Astrocyte (in vitro differentiated cells and primary cell): ENCODE measurements around the gene TKT. TPM values are rescaled to one million over a fixed set of nuclear protein-coding genes. Genes with fewer than 3 reads are reported as not detected.

ENCODE experiments used
- DNase-seq: peaks from one replicate; pipeline ENCODE4 v3.0.0-alpha.2; 2010; ENCODE audit warnings: low read depth
- FAIRE-seq: peaks from 2 replicates; lab custom pipeline; 2011; peaks lifted over from hg19 to GRCh38; lab: Jason Lieb, UNC
- H2AFZ ChIP-seq: 2 replicates; pipeline ENCODE4 v1.6.0; 2012; ENCODE audit warnings: low read depth, low read length, inconsistent platforms
- H3K27ac ChIP-seq: 2 replicates; pipeline ENCODE4 v1.5.1; 2011; ENCODE audit warnings: low read depth, low read length, inconsistent platforms
- H3K27me3 ChIP-seq: 2 replicates; pipeline ENCODE4 v1.6.0; 2011; ENCODE audit warnings: low read length, inconsistent platforms; ENCODE audit not compliant: insufficient read depth
- H3K36me3 ChIP-seq: 2 replicates; pipeline ENCODE4 v1.5.1; 2011; ENCODE audit warnings: low read length, inconsistent platforms; ENCODE audit not compliant: insufficient read depth
- H3K4me1 ChIP-seq: 2 replicates; pipeline ENCODE4 v1.5.1; 2011; ENCODE audit warnings: low read length, inconsistent platforms; ENCODE audit not compliant: insufficient read depth
- H3K4me2 ChIP-seq: 2 replicates; pipeline ENCODE4 v1.6.0; 2012; ENCODE audit warnings: low read length, inconsistent platforms
- H3K4me3 ChIP-seq: 2 replicates; pipeline ENCODE4 v1.5.1; 2011; ENCODE audit warnings: low read depth, mild to moderate bottlenecking, low read length, inconsistent platforms; ENCODE audit not compliant: insufficient read depth
- H3K79me2 ChIP-seq: 2 replicates; pipeline ENCODE4 v1.6.0; 2012; ENCODE audit warnings: mild to moderate bottlenecking, low read length, inconsistent platforms; ENCODE audit not compliant: insufficient read depth
- H3K9ac ChIP-seq: 2 replicates; pipeline ENCODE4 v1.6.0; 2012; ENCODE audit warnings: mild to moderate bottlenecking, low read length, inconsistent platforms
- H3K9me3 ChIP-seq: 2 replicates; pipeline ENCODE4 v1.5.1; 2012; ENCODE audit warnings: low read depth, mild to moderate bottlenecking, low read length, inconsistent platforms; ENCODE audit not compliant: insufficient read depth
- H4K20me1 ChIP-seq: 2 replicates; pipeline ENCODE4 v1.6.0; 2012; ENCODE audit warnings: low read length, inconsistent platforms; ENCODE audit not compliant: insufficient read depth
- H3K27ac Mint-ChIP-seq: one replicate; pipeline ENCODE4 v1.8.0; 2021; ENCODE audit warnings: mild to moderate bottlenecking, mixed read lengths; ENCODE audit not compliant: unreplicated experiment
- H3K27me3 Mint-ChIP-seq: one replicate; pipeline ENCODE4 v1.8.0; 2021; ENCODE audit warnings: low read depth, mixed read lengths; ENCODE audit not compliant: unreplicated experiment
- H3K36me3 Mint-ChIP-seq: one replicate; pipeline ENCODE4 v1.8.0; 2021; ENCODE audit warnings: low read depth, mixed read lengths; ENCODE audit not compliant: unreplicated experiment
- H3K4me1 Mint-ChIP-seq: one replicate; pipeline ENCODE4 v1.8.0; 2021; ENCODE audit warnings: low read depth, mixed read lengths; ENCODE audit not compliant: unreplicated experiment
- H3K4me3 Mint-ChIP-seq: one replicate; pipeline ENCODE4 v1.8.0; 2021; ENCODE audit warnings: mild to moderate bottlenecking, moderate library complexity, mixed read lengths; ENCODE audit not compliant: unreplicated experiment
- H3K9me3 Mint-ChIP-seq: one replicate; pipeline ENCODE4 v1.8.0; 2021; ENCODE audit warnings: mild to moderate bottlenecking, mixed read lengths; ENCODE audit not compliant: unreplicated experiment
- CTCF ChIP-seq: IDR thresholded peaks from 2 replicates; pipeline ENCODE4 v1.5.1; 2011; ENCODE audit warnings: low read depth, mild to moderate bottlenecking, inconsistent platforms, low read length, moderate library complexity; ENCODE audit not compliant: insufficient read depth
- EZH2 ChIP-seq: IDR thresholded peaks from 2 replicates; pipeline ENCODE4 v1.6.1; 2012; ENCODE audit warnings: mild to moderate bottlenecking, low read length, inconsistent platforms; ENCODE audit not compliant: insufficient read depth
- total RNA-seq: library from RNA; stranded (reverse); gene quantifications from 2 replicates; pipeline ENCODE4 v1.2.1, GENCODE V29; 2021

The TKT gene
- total RNA-seq, 1 donor from 2014 or later = 318 TPM

GRCh38 chr3:53202331-53203015 lies 53.3 kb downstream of the TKT start:
- Mint-ChIP-seq H3K36me3 (peaks cover 5% of the 10 kb centered on the region), H3K4me3 (no peak overlapping the region), H3K27me3 (peaks cover 16% of the 10 kb centered on the region), H3K4me1 (peaks cover 2% of the 10 kb centered on the region), H3K27ac (no peak overlapping the region), H3K9me3 (no peaks in the 10 kb centered on the region)
- H3K4me3 ChIP-seq = no peak overlapping the region
- H2AFZ ChIP-seq = no peak overlapping the region
- no peaks in the 10 kb centered on the region for H3K9me3 ChIP-seq
- TF ChIP-seq CTCF = no peak
- TF ChIP-seq EZH2 = no peak
- FAIRE-seq = no peak
- no peaks in the 10 kb centered on the region for H3K27me3 ChIP-seq
- H3K79me2 ChIP-seq = no peaks in the 10 kb centered on the region
- no peak for DNase-seq
- no peaks in the 10 kb centered on the region for H3K36me3 ChIP-seq
- H4K20me1 ChIP-seq = no peaks in the 10 kb centered on the region
- H3K4me2 ChIP-seq = no peak overlapping the region
- no peaks in the 10 kb centered on the region for H3K4me1 ChIP-seq
- H3K9ac ChIP-seq = no peak overlapping the region
- H3K27ac ChIP-seq = no peak overlapping the region

GRCh38 chr3:53200501-53201498 lies 55.0 kb downstream of the TKT start:
- Histone ChIP-seq H3K79me2 (no peaks in the 10 kb centered on the region), H3K27me3 (no peaks in the 10 kb centered on the region), H3K4me2 (no peak overlapping the region), H3K4me1 (peaks cover 9% of the 10 kb centered on the region), H3K9ac (no peak overlapping the region), H4K20me1 (no peaks in the 10 kb centered on the region), H3K4me3 (no peak overlapping the region), H3K9me3 (no peaks in the 10 kb centered on the region), H3K36me3 (no peaks in the 10 kb centered on the region), H3K27ac (no peak overlapping the region), H2AFZ (no peak overlapping the region)
- Mint-ChIP-seq H3K27me3 (peaks cover 16% of the 10 kb centered on the region), H3K4me3 (no peak overlapping the region), H3K36me3 (peaks cover 5% of the 10 kb centered on the region), H3K4me1 (peaks cover 9% of the 10 kb centered on the region), H3K27ac (no peak overlapping the region), H3K9me3 (no peaks in the 10 kb centered on the region)
- TF ChIP-seq EZH2 = no peak
- no peak for TF ChIP-seq CTCF
- no peak for FAIRE-seq
- DNase-seq = no peak
